Right lobe of liver (tissue), 6 donors: Measurements from ENCODE around the gene ARL13B. TPM values are rescaled to one million over a fixed set of nuclear protein-coding genes. Genes with fewer than 3 reads are reported as not detected.
A peak's percentile ranks its signal among the peaks of the same experiment; 100 is the strongest.

ENCODE experiments used
- ATAC-seq, 4 donors: fragments of 200-7000 bp; cut with Tn5 transposase; one replicate each; pipeline ENCODE4 v1.9.1; 2020; ENCODE audit warnings: mild to moderate bottlenecking in 4 of 4, moderate library complexity in 4 of 4
- DNase-seq, 3 donors: peaks; one replicate each; pipeline ENCODE4 v3.0.0-alpha.2; 2020
- H3K27ac ChIP-seq, 3 donors: fragments of 200-600 bp; one replicate each; pipeline ENCODE4 v1.8.0; 2022
- H3K27me3 ChIP-seq, 2 donors: fragments of 200-600 bp; one replicate each; pipeline ENCODE4 v1.8.0; 2022
- H3K36me3 ChIP-seq, 4 donors: fragments of 200-600 bp; sonication (generic) in 1 of 4; one replicate each; pipeline versions ENCODE4 v1.5.1 to v1.8.0; 2017 to 2022; ENCODE audit warnings: control low read depth in 1 of 4
- H3K4me1 ChIP-seq, 4 donors: fragments of 200-600 bp; sonication (generic) in 1 of 4; one replicate each; pipeline versions ENCODE4 v1.5.1 to v1.8.0; 2017 to 2022; ENCODE audit warnings: control low read depth in 1 of 4
- H3K4me3 ChIP-seq, 3 donors: fragments of 200-600 bp; one replicate each; pipeline ENCODE4 v1.8.0; 2022
- H3K9me3 ChIP-seq, 4 donors: fragments of 200-600 bp; sonication (generic) in 1 of 4; one replicate each; pipeline versions ENCODE4 v1.5.1 to v1.8.0; 2017 to 2022; ENCODE audit warnings: control low read depth in 1 of 4
- CTCF ChIP-seq, 4 donors: fragments of 200-600 bp in 3 of 4; fragments of 450-650 bp in 1 of 4; IDR thresholded peaks; one replicate each; pipeline versions ENCODE4 v1.5.1 to v1.8.0; 2016 to 2022; ENCODE audit warnings: antibody characterized with exemption in 4 of 4, mild to moderate bottlenecking in 2 of 4
- POLR2A ChIP-seq: fragments of 450-650 bp; IDR thresholded peaks from one replicate; pipeline ENCODE4 v1.6.1; 2017; ENCODE audit warnings: antibody characterized with exemption, mild to moderate bottlenecking
- WGBS: methylation state at CpG from one replicate; pipeline ENCODE4 v1.1.6; 2018; ENCODE audit warnings: low coverage, low lambda C conversion rate; ENCODE audit not compliant: insufficient coverage; ENCODE audit errors: missing lambda C conversion rate; 5-methylcytosine and 5-hydroxymethylcytosine counted together
- intact Hi-C, 2 donors: fragments of 100-400 bp; cut with DNase I; formaldehyde crosslinking; loops; one replicate each; pipeline versions ENCODE4 v1.11.2 to v1.14.1; 2022
- total RNA-seq, 6 experiments: library from RNA; depleted of rRNA in 2 of 6; stranded (reverse); fragments of >200 nt in 2 of 6; fragmentation: NEBNext Ultra II Directional in 3 of 6; extraction: Animal tissue kit (Norgen Biotek cat#: 25700) in 3 of 6; gene quantifications; one replicate each; pipeline versions ENCODE4 v1.1.0 to v1.2.4, GENCODE V29; 2016 to 2023
- donor health status: DM: no; HTN: yes; CAD: no.
- donor health status: DM: no; HTN: no; CAD: no.
- donor health status: DM: no; HTN: no; CAD: no.
- donor health status: DM: no; HTN: yes; CAD: no.
- donor health status: DM: no; HTN: yes; CAD: no.

Gene ARL13B
- total RNA-seq, 6 experiments from 2014 or later: 3.9 to 5.6 (median 4.5) TPM

- intact Hi-C loops: no loop called here
- 27% methylated on average over 1 of the region's 3 CpGs for WGBS
- H3K4me1 ChIP-seq: peaks cover 0 to 11% (median 5%) of the 10 kb centered on the region in 4 donors
- H3K4me3 ChIP-seq: no peak overlapping the region
- DNase-seq: no peak
- H3K27me3 ChIP-seq: no peaks in the 10 kb centered on the region
- TF ChIP-seq POLR2A: no peak
- TF ChIP-seq CTCF (IDR thresholded peaks at IDR 0.05): no peak
- ATAC-seq: no peak
- no peak overlapping the region for H3K27ac ChIP-seq
- H3K9me3 ChIP-seq: no peaks in the 10 kb centered on the region
- H3K36me3 ChIP-seq: peaks cover 0 to 5% (median 2%) of the 10 kb centered on the region in 4 donors
Measured at GRCh38 chr3:93969443-93969842, 10.5 kb upstream of the ARL13B start.

- Histone ChIP-seq H3K9me3 (no peaks in the 10 kb centered on the region), H3K27me3 (no peaks in the 10 kb centered on the region), H3K36me3 (peaks cover 0 to 5% (median 2%) of the 10 kb centered on the region in 4 donors), H3K4me3 (no peak overlapping the region), H3K27ac (no peak overlapping the region), H3K4me1 (peaks cover 0 to 11% (median 5%) of the 10 kb centered on the region in 4 donors)
- 67% methylated on average over 1 of the region's 1 CpG for WGBS
- TF ChIP-seq POLR2A (no peak), CTCF (IDR thresholded peaks at IDR 0.05) (no peak)
- ATAC-seq (no peak), DNase-seq (no peak)
- intact Hi-C loops: no loop called here
Measured at GRCh38 chr3:93969997-93970396, 10.0 kb upstream of the ARL13B start.

GRCh38 chr3:93973131-93974126 lies 6.5 kb upstream of the ARL13B start, which contains the start of gene PROS1:
TSS of gene PROS1 (minus strand) at chr3:93973896. CDS start at chr3:93973749, 147 bp downstream.
- ATAC-seq: peak; percentile 90 to 96 (median 91)
- intact Hi-C loops: no loop called here
- peak; percentile 88 to 92 (median 91) for DNase-seq
- H3K9me3 ChIP-seq: no peaks in the 10 kb centered on the region
- peak in 1 of 4 donors; percentile 9 for TF ChIP-seq CTCF (IDR thresholded peaks at IDR 0.05)
- TF ChIP-seq POLR2A: peak; percentile 88
- peak within 1 kb of the TSS; percentile 65 to 82 (median 70) for H3K4me3 ChIP-seq
- peak within 1 kb of the TSS; percentile 91 to 99 (median 96) for H3K27ac ChIP-seq
- no peaks in the 10 kb centered on the region for H3K36me3 ChIP-seq
- under 1% methylated on average over 29 of the region's 53 CpGs for WGBS
- peaks cover 0 to 11% (median 5%) of the 10 kb centered on the region in 4 donors for H3K4me1 ChIP-seq
- H3K27me3 ChIP-seq: no peaks in the 10 kb centered on the region

- no peaks in the 10 kb centered on the region for H3K36me3 ChIP-seq
- DNase-seq (no peak), ATAC-seq (no peak)
- peaks cover 0 to 10% (median 0%) of the 10 kb centered on the region in 4 donors for H3K4me1 ChIP-seq
- no peaks in the 10 kb centered on the region for H3K27me3 ChIP-seq
- H3K4me3 ChIP-seq: no peak overlapping the region
- WGBS: 95% methylated on average over 13 of the region's 13 CpGs
- intact Hi-C loops: no loop called here
- no peaks in the 10 kb centered on the region for H3K9me3 ChIP-seq
- TF ChIP-seq CTCF (IDR thresholded peaks at IDR 0.05) (no peak), POLR2A (no peak)
- no peak overlapping the region for H3K27ac ChIP-seq
Measured at GRCh38 chr3:93981649-93982048, 1.7 kb downstream of the ARL13B start.
